DMS53 treated with DMSO at 0.1 percent for 48 hours (cell line): Measurements from ENCODE around the gene SENP7.
"Not testable (repeated sequence)": the region's sequence is repeated elsewhere in the genome, so short reads cannot be mapped to it uniquely, and the experiment has no call there.

ENCODE experiments used
- DNase-seq: peaks from one replicate; lab custom pipeline; 2025; ENCODE audit not compliant: unreplicated experiment; lab: John Stamatoyannopoulos, UW

Gene SENP7, protein sequence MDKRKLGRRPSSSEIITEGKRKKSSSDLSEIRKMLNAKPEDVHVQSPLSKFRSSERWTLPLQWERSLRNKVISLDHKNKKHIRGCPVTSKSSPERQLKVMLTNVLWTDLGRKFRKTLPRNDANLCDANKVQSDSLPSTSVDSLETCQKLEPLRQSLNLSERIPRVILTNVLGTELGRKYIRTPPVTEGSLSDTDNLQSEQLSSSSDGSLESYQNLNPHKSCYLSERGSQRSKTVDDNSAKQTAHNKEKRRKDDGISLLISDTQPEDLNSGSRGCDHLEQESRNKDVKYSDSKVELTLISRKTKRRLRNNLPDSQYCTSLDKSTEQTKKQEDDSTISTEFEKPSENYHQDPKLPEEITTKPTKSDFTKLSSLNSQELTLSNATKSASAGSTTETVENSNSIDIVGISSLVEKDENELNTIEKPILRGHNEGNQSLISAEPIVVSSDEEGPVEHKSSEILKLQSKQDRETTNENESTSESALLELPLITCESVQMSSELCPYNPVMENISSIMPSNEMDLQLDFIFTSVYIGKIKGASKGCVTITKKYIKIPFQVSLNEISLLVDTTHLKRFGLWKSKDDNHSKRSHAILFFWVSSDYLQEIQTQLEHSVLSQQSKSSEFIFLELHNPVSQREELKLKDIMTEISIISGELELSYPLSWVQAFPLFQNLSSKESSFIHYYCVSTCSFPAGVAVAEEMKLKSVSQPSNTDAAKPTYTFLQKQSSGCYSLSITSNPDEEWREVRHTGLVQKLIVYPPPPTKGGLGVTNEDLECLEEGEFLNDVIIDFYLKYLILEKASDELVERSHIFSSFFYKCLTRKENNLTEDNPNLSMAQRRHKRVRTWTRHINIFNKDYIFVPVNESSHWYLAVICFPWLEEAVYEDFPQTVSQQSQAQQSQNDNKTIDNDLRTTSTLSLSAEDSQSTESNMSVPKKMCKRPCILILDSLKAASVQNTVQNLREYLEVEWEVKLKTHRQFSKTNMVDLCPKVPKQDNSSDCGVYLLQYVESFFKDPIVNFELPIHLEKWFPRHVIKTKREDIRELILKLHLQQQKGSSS

DNA sequence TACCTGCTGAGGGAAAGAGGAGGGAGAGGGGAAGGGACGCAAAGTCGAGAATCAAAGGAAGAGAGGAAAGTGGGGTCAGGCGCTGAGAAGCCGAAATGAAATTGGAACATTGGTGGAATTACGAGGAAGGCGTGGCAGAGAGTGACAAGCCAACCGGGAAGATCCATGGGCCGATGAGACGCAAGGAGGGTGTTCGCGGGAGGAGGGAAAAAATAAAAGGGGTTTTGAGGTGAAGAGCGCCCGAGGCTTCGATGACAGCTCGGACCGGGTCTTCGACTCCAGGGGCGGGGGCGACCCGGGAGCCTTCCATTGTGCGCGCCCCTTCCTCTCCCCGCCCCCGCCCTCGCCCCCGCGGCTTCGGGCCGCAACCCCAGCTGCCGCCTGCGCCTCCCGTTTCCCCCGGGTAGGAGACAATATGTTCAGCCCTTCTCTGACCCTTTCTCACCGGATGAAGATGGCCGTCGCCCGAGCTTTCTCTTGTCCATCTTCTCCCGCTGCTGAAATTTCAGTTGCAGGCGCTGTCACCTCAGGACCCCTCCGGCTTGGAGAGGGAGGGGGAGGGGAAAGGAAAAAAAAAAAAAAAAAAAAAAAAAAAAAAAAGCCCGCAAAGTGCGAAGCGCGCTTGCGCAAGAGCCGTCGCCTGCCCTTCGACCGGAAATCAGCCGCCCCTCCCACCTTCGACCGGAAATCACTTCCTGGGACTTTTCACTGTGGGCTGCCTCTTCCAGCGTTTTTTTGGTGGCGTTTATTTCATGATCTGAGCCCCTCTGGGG is at the start of gene SENP7:
TSS of gene SENP7 (minus strand) at position 567 of the 773 bp plus-strand sequence. CDS start at position 485, 82 bp downstream.
- DNase-seq, result peak; percentile 48

DNA sequence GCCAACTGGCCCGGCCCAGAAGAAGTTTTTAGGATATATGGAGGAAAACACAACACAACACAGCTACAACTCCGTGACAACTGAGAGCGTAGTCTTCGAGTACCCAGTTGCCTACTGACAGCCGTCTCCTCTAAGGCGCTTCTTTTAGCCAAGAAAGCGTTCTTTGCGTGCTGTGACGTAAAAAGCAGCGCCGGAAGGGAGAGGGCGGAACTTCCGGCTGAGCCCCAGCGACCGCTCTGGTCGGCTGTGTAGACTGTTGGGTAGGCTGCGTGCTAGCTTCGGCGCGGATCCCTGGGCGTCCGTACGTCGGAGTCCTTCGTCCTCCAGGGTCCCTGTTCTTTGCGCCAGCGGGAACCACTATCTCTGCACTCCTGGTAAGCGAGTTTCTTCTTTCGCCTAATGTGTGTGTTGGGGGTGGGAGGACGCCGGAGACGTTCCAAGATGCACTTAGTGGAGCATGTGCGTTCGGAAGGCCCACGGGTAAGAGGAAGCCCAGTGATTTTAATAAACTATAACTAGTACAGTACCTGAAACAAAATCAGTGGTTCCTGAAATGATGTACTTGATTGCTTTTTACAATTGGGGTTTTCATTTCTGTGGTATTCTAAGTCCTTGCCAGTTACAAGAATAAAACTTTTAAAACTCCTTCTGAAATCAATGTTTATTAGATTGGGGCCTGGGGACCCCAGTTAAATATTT is 48.8 kb upstream of the SENP7 start, which contains the start of gene TRMT10C:
TSS of gene TRMT10C (plus strand) at position 239 of the 699 bp plus-strand sequence. CDS start 2,914 bp downstream, outside the sequence.
- peak; percentile 51 for DNase-seq

DNA sequence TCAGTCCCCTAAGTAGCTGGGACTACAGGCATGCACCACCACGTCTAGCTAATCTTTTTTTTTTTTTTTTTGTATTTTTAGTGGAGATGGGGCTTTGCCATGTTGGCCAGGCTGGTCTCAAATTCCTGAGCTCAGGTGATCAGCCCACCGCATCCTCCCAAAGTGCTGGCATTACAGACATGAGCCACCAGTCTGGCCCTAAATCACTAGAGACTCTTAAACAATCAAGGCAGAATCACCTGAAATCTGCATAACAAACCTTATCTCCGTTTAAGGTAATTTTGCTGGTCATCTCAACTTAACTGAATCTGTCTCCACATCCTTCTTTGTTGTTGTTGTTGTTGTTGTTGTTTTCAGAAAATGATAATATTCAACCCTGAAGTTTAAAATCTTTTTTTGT is 43.1 kb upstream of the SENP7 start:
- no peak for DNase-seq

DNA sequence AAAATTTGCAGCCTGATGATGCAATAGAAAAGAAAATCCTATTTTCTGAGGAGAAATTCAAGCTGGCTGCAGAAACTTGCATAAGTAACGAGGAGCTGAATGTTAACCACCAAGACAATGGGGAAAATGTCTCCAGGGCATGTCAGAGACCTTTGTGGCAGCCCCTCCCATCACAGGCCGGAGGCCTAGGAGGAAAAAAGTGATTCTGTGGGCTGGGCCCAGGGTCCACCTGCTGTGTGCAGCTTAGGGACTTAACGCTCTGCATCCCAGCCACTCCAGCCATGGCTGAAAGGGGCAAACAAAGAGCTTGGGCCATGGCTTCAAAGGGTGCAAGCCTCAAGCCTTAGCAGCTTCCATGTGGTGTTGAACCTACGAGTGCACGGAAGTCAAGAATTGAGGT is 40.4 kb upstream of the SENP7 start:
- not testable (repeated sequence) for DNase-seq

DNA sequence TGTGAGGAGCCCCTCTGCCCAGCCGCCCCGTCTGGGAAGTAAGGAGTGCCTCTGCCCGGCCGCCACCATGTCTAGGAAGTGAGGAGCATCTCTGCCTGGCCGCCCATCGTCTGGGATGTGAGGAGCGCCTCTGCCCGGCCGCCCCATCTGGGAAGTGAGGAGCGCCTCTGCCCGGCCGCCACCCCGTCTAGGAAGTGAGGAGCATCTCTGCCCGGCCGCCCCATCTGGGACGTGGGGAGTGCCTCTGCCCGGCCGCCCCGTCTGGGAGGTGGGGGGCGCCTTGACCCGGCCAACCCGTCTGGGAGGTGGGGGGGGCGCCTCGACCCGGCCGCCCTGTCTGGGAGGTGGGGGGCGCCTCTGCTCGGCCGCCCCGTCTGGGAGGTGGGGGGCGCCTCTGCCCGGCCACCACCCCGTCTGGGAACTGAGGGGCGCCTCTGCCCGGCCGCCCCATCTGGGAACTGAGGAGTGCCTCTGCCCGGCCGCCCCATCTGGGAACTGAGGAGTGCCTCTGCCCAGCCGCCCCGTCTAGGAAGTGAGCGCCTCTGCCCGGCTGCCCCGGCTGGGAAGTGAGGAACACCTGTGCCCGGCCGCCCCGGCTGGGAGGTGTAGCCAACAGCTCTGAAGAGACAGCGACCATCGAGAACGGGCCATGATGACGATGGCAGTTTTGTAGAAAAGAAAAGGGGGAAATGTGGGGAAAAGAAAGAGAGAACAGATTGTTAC is 38.5 kb upstream of the SENP7 start:
- not testable (repeated sequence) for DNase-seq

DNA sequence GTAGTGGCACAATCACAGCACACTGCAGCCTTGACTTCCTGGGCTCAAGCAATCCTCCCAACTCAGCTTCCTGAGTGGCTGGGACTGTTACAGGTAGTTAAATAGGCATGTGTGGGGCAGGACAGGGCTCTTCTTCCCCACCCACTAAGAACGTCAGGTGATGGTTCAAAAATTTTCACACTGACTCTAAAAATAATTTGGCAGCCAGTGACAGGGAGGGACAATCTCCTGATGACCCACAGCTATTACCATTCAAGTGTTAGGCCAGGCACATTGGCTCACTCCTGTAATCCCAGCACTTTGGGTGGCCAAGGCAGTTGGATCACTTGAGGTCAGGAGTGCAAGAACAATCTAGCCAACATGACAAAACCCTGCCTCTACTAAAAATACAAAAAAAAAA is 36.5 kb upstream of the SENP7 start:
- no peak for DNase-seq

DNA sequence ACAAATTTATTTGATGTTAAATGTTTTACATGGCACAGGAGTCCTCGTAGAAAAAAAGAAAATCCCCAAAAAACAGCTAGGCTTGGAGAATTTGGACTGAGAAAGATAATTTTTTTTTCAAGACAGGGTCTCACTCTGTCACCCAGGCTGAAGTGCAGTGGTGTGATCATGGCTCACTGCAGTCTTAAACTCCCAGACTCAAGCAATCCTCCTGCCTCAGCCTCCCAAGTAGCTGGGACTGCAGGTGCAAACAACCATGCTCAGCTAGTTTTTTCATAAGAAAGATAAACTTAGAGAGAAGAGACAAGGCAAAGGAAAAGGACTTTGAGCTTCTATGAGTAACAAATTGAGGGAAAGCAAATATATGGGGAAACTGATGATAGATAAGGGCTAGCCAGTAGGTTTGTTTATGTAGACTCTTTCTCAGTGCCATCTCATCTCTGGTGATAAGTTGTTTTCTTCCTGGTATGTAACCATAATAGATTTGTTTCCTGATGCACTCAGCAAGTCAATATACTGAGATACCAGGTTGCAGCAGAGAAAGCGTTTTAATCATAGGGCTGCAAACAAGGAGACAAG is 35.6 kb upstream of the SENP7 start:
- DNase-seq, result no peak

DNA sequence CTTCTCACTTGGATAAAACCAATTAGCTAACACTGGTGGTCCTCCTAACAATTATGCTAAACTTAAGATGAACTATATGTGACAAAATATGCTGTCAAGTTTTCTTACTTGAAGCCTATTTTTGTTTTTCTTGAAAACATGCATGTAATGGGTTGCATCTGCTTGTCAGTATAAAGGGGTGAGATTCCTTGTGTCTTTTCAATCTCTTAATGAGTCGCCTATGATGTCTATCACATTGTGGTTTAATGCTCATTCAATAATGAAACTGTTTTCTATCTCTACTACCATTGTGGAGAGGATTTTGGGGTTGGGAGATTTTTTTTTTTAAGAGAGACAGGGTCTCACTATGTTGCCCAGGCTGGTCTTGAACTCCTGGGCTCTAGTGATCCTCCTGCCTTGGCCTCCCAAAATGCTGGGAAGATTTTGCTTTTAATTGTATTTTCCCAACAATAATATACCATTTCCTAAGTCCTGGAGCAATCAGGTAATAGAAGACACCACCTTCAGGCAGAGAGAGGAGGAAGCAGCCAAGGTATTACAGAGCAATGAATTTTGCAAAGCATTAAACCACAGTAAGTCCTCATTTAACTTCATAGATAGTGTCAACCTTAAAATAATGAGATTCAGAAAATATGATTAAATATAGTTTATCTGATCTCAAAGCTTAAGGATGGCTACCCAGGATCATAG is 31.3 kb upstream of the SENP7 start:
- DNase-seq, result no peak

DNA sequence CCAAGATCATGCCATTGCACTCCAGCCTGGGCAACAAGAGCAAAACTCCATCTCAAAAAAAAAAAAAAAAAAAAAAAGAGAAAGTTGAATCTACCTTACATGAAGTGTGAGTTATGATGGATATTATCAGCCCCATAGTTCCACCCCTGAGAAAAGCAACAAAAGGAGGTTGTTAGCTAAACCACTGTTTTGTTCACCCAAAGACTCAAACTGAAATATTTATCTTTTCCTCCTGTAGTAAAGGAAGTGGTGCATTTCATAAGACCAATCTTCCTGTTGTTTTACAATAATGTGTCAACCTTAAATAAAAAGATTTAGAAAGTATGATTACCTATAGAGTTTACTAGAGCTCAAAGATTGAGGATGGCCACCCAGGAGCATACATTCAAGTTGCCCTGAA is 29.9 kb upstream of the SENP7 start:
- no peak for DNase-seq

DNA sequence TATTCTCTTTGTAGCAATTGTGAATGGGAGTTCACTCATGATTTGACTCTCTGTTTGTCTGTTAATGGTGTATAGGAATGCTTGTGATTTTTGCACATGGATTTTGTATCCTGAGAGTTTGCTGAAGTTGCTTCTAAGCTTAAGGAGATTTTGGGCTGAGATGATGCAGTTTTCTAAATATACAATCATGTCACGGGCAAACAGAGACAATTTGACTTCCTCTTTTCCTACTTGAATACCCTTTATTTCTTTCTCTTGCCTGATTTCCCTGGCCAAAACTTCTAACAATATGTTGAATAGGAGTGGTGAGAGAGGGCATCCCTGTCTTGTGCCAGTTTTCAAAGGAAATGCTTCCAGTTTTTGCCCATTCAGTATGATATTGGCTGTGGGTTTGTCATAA is 23.9 kb upstream of the SENP7 start:
- DNase-seq, result not testable (repeated sequence)

DNA sequence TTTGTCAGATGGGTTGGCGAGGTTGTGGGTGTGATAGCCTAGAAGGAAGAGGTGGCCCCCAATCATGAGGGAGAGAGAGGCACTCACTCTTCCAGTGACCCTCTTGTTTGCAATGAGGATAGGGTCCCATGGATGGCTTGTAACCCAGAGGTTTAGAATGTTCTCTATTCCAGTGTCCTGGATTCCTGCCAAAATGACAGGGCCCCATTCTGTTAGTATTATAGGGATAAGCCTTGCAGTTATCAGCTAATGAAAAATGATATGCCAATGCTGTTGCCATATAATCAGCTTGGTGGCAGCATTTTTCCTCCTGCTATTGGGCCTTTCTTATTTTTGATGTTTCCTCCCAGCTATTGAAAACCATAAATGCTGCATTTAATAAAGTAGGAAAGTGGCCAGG is 23.3 kb upstream of the SENP7 start:
- no peak for DNase-seq

DNA sequence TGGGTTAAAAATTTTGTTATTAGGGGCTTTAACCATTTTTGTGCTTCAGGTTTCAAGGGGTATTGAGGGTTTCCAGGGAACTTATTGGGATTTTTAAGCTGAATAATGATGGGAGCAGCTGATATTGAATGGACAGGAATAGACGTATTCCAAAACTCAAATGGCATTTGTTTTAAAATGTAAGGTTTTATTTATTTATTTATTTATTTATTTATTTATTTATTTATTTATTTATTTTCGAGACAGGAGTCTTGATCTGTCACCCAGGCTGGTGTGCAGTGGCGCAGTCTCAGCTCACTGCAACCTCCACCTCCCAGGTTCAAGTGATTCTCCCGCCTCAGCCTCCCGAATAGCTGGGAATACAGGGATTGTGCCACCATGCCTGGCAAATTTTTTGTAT is 22.2 kb upstream of the SENP7 start:
- no peak for DNase-seq

DNA sequence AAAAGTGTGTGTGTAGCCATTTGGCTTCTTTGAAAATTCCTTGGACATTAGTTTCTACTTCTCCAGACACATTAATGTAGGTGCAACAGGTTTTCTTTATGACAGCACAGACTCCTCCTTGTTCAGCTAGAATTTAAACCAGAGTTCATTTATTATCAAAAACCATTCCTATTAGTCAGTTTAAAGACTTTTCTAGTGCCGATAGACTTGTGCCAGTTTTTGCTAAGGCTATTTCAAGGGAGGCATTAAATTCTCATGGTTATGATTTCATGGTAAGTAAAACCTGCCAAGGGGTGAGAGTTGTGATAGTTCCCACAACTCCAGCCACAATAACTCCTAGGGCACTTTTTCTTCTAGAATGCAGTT is 20.6 kb upstream of the SENP7 start:
- no peak for DNase-seq

DNA sequence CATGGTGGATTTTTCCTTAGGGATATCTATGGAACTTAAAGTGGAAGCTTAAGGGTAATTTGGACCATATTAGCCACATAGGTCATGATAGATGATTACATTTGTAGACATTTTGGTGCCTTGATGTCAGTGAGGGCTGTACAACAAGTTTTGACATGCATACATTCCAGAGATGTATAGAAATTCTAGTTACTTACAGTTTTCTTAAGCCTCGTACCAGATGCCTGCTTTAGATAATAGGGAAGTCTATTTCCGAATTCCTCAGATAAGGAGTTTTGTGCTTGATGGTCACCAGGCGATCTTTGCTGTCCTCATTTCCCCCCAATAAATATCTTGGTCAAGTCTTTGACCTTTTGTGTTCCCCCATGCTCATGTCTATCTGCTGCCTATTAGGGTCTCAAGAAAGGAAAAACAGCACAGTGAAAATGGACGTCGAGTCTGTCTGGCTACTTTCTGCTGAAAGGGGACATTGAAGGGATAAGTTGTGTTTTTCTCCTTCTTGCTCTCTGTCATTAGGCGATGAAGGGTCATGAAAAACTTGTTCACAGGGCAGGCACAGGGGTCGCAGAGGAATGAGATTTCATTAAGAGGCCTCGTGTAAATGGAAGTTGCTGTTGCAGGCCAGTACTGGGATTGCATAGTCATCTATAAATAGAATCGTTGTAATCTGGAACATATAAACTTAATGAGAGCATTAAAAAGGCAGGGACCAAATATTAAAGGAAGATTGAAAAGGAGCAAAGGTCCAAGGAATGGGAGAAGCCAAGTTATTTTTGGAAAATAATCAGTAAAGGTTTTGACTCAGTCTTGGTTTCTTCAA is 20.0 kb upstream of the SENP7 start:
- no peak for DNase-seq

DNA sequence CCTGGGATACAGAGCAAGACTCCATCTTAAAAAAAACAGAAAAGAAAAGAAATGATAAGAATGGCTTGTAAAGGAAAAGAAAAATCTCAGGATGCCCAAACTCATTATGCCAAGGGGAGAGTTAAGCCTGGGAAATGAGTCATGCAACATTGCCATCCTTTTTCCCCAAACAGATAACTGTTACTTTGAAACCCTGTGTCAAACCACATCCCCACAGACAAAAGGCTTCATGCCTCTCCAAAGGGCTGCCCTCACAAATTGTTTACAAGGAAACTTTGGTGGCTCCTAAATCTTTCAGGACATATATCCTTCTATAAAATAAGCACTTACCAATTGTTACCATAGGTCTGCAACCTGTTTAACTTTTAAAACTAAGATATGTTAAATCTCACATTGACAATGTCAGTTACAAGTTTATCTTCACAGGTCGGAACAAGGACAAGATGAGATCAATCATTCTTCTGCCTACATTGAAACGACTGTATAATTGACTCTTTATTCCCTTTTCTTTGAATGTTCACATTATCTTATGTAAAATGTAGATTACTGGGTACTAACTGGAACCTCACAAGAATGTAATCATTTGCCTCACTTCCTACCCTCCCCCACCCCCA is 18.6 kb upstream of the SENP7 start:
- DNase-seq, result no peak

DNA sequence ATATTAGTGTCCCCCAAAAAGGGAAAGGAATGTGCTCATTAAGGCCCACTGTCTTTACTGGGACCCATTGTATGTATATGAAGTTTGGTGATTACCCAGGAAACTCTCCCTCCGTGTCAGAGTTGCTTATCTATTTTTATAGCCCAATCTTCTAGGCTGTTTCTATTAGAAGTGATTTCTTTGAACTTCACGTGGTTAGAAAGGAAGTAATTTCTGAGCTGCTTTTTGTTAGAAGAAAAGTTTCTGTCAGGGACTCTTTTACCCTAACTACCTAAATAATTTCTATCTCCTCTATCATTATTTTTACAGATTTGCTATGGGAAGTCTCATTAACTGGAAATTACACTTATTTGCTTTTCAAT is 17.7 kb upstream of the SENP7 start:
- no peak for DNase-seq
